LNCaP clone FGC (cell line): Measurements from ENCODE around the gene ROR1.

Experiments
- DNase-seq: peaks from one replicate; pipeline ENCODE4 v3.0.0-alpha.2; 2011; ENCODE audit warnings: low read depth
- H3K4me3 ChIP-seq: 2 replicates; pipeline ENCODE4 v1.5.1; 2011; ENCODE audit warnings: mild to moderate bottlenecking, low read depth, low read length, control low read depth
- CTCF ChIP-seq: IDR thresholded peaks from 2 replicates; pipeline ENCODE4 v1.5.1; 2012; ENCODE audit warnings: mild to moderate bottlenecking; ENCODE audit not compliant: control insufficient read depth, insufficient read depth; ENCODE audit errors: extremely low read depth

ROR1 gene

GRCh38 chr1:63843010-63843409 lies 69.2 kb downstream of the ROR1 start:
- H3K4me3 ChIP-seq = no peak overlapping the region
- TF ChIP-seq CTCF = no peak
- DNase-seq = no peak

DNA sequence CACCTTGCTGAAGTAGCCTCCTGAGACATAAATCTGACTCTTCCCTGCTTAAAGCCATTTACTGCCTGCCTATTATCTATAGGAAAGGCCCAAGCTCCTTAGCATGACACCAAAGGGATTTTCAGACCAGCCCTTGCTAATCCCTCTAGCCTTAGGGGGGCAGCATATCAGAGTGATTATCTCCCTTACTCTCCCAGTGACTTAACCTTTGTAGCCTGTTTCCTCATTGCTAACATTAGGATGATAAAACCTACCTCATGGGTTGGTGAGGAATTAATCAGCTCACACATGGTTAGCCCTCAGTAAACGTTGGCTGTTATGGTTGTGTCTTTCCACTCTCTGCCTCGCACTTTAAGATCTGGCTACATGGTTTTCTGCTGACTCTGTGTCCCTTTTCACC lies 70.1 kb downstream of the ROR1 start:
- DNase-seq = no peak
- no peak for TF ChIP-seq CTCF
- no peak overlapping the region for H3K4me3 ChIP-seq

DNA sequence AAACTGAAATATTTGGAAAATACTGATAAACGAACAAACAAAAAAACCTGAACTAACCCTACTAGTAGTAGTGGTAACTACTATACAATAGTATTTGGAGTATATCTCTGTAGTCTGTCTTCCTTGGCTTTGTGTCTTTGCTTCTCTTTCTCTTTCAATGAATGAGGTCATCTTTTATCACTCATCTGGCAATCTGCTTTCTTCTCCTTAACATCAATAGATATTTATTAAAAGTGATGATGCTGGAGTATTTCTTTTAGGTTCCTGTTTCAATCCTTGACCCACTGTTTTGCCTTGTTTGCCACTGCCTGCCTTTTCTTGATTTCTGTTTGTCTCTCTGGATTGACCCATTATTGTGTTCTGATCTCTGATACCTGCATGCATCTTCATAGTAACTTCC lies 71.5 kb downstream of the ROR1 start:
- no peak for TF ChIP-seq CTCF
- no peak overlapping the region for H3K4me3 ChIP-seq
- DNase-seq = no peak

- peak; percentile 82 for DNase-seq
- peak; percentile 31 for TF ChIP-seq CTCF
- H3K4me3 ChIP-seq = no peak overlapping the region
Observed at GRCh38 chr1:63847308-63847910, 73.6 kb downstream of the ROR1 start.

GRCh38 chr1:63848733-63849132 lies 74.9 kb downstream of the ROR1 start:
- DNase-seq = no peak
- H3K4me3 ChIP-seq = no peak overlapping the region
- TF ChIP-seq CTCF = no peak

DNA sequence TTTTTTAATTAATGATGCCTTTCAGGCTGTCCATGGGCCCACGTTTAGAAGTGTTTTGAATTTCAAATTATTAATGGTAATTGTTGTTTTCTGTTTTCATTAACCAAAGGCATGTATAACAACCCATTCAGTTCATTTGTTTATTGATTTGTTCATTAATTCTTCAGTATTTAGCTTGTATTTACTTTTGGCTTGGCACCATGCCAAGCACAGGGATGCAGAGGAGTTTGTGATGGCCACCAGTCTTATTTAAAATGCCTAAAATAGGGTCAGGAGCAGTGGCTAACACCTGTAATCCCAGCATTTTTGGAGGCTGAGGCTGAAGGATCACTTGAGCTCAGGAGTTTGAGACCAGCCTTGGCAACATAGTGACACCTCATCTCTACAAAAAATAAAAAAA lies 75.3 kb downstream of the ROR1 start:
- no peak for TF ChIP-seq CTCF
- H3K4me3 ChIP-seq = no peak overlapping the region
- no peak for DNase-seq

DNA sequence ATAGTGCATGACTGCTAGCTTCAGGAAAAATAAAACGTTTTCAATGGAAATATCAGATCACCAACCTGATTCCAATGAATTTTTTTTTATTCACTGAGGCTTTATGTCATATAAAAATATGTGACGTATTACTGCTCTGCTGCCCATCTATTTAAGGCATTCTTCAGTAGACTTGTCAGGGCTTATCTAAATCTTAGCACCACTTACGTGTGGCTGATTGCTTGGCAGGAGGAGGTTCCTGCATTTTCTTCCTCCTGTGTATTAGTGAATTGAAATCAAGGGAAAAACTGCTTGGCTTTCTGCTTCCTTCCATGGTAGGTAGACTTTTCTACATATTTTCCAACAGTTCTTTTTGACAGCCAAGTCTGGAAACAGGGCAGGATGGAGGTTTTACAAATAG lies 80.3 kb downstream of the ROR1 start:
- H3K4me3 ChIP-seq = no peak overlapping the region
- no peak for DNase-seq
- no peak for TF ChIP-seq CTCF
